ENCODE data around the gene ATP2A3.

- TF ChIP-seq CTCF (IDR thresholded peaks at IDR 0.05) (no peak), EP300 (IDR thresholded peaks at IDR 0.05; ENCODE audit: low read depth) (no peak), POLR2A (IDR thresholded peaks at IDR 0.05) (no peak), POLR2AphosphoS5 (IDR thresholded peaks at IDR 0.05) (no peak)
These were observed 19.5 kb downstream of the ATP2A3 start for GRCh38 chr17:3944485-3945388.

Measured in transverse colon (tissue), 4 donors.